NCI-H1436 (cell line): ENCODE data around the gene PRSS27.
"Not testable (repeated sequence)": the region's sequence is repeated elsewhere in the genome, so short reads cannot be mapped to it uniquely, and the experiment has no call there.

ENCODE experiments used
- DNase-seq: peaks from one replicate; lab custom pipeline; 2025; lab: John Stamatoyannopoulos, UW

The PRSS27 gene

DNA sequence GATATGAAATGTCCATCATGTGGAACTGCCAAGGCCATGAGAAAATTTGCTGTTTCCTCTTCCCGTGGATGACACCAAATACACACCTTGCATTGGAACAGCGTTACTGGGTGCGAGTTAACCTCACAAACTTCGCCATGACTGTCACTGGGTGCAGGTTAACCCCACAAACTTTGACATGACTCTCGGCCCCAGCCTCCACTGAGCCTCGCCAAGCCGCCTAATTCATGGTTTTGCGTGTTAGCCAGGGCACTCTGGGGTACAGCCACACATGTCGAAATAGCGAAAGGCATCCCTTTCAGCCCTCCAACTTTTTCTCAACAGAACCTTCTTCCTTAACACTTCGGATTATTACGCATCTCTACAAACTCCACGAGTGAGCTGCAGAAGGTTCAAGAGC is 48.3 kb downstream of the PRSS27 start:
- DNase-seq = no peak

DNA sequence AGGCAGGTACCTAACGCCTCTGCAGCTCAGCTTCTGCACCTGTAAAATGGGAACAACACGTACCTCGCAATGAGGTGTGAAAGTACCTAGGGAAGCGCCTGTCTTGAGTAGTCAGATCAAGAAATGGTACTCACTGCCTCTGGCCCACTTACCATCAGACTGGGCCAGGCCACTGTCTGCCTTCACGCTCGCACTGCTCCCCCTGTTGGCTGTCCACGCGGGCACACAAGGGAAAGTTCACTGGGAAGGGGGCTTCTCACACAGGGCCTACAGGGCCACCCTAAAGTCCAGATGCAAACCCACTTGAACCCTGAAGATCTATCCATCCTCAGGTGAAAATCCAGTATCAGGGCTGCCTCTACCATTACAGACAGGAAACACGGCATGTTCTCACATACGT is 48.8 kb downstream of the PRSS27 start:
- not testable (repeated sequence) for DNase-seq

DNA sequence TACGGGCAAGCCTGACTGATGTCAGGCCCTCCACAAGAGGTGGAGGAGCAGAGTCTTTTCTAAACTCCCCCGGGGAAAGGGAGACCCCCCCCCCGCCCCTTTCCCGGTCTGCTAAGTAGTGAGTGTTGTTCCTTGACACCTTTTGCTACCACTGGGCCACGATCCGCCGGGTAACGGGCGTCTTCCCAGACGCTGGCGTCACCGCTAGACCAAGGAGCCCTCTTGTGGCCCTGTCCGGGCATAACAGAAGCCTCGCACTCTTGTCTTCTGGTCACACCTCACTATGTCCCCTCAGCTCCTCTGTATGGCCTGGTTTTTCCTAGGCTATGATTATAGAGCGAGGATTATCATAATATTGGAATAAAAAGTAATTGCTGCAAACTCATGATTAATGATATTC is 50.0 kb downstream of the PRSS27 start:
- DNase-seq = not testable (repeated sequence)

GRCh38 chr16:2669587-2669986 is 50.4 kb downstream of the PRSS27 start:
- not testable (repeated sequence) for DNase-seq

DNA sequence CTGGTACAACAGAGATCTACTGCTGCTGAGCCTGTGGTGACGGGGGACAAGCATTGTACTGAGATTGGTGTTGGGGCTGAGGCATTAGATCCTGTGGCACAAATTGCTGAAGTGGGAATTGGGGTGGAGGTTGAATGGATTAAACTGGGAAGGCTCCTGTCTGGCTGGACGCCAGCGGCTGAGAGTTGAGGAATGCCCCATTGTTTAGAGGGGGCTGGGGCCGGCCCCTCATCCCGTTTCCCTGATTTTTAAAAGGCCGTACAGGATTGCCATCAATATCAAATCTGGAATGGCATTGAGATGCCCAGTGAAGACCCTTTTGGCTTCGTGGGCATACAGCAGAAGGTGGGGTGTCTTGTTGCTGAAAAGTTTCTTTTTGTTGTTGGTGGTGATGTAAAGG is 53.4 kb downstream of the PRSS27 start:
- not testable (repeated sequence) for DNase-seq

DNA sequence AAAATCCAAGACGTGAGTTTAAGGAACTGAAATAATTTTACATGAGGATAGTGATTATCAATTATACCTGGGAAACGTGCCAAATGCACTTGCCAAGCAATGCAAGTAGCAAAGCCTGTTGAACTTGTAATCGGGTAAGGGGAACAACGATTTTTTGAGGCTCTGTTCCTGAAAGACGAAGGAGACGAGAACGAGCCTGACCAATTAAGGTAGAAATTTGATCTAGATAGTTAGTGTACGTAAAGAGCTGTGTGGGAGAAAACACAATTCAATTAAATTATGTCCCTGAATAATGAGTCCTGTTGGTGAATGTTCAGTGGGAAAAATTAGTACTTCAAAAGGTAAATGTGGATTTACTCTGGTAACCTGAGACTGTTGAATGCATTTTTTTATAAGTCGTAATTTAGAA is 55.4 kb downstream of the PRSS27 start:
- peak; percentile 56 for DNase-seq

DNA sequence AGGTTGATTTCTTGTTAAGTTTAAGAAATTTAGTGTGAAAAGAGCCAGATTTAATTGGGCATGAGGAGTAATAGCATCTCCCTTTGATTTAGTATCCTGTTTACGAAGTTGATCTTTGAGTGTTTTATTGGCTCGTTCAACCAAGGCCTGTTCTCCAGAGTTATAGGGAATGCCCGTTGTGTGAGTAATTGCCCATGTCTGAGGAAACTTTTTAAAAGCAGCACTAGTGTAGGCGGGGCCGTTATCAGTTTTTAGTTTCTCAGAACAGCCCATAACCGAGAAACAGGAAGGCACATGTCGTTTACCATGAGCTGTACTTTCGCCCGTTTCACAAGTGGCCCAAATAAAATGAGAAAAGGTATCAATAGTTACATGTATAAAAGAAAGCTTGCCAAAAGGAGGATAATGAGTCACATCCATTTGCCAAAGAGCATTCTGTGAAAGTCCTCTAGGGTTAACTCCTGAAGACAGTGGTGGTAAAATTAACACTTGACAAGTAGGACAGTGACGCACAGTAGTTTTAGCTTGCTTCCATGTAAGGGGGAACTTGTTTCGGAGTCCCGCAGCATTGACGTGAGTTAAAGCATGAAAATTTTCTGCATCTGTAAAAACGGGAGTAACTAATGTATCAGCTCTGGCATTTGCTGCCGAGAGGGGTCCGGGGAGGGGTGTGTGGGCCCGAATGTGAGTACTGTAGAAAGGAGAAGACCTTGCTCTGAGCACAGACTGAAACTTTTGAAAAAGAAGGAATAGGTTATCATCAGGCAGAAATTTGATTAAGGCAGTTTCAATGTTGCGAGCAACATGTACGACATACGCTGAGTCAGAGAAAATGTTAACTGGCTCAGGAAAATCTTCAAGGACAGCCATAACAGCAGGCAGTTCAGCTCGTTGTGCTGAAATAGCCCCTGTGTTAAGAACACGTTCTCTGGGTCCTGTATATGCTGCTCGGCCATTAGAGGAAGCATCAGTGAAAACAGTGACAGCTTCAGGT is 56.2 kb downstream of the PRSS27 start:
- DNase-seq = no peak
